Immature natural killer cell (primary cell): Measurements from ENCODE around the gene UNC13C. TPM values are rescaled to one million over a fixed set of nuclear protein-coding genes. Genes with fewer than 3 reads are reported as not detected.
A peak's percentile ranks its signal among the peaks of the same experiment; 100 is the strongest.

Experiments used
- DNase-seq, 3 donors: peaks; one replicate each; pipeline ENCODE4 v3.0.0; 2022; ENCODE audit warnings: mixed read lengths in 1 of 3
- H3K27ac Mint-ChIP-seq, 6 donors: one replicate each; pipeline ENCODE4 v1.8.0; 2020; ENCODE audit warnings: mixed read lengths in 6 of 6, mild to moderate bottlenecking in 5 of 6, inconsistent platforms in 4 of 6, moderate library complexity in 3 of 6
- H3K27me3 Mint-ChIP-seq, 3 donors: one replicate each; pipeline ENCODE4 v1.8.0; 2020 to 2021; ENCODE audit warnings: low read depth in 3 of 3, mild to moderate bottlenecking in 3 of 3, mixed read lengths in 3 of 3, moderate library complexity in 3 of 3, inconsistent platforms in 1 of 3
- H3K36me3 Mint-ChIP-seq, 3 donors: one replicate each; pipeline ENCODE4 v1.8.0; 2020; ENCODE audit warnings: mixed read lengths in 3 of 3, inconsistent platforms in 2 of 3, mild to moderate bottlenecking in 2 of 3
- H3K4me1 Mint-ChIP-seq, 2 donors: one replicate each; pipeline ENCODE4 v1.8.0; 2020; ENCODE audit warnings: inconsistent platforms in 2 of 2, mild to moderate bottlenecking in 2 of 2, mixed read lengths in 2 of 2, moderate library complexity in 1 of 2
- H3K4me3 Mint-ChIP-seq, 5 donors: one replicate each; pipeline ENCODE4 v1.8.0; 2020; ENCODE audit warnings: mild to moderate bottlenecking in 5 of 5, mixed read lengths in 5 of 5, inconsistent platforms in 3 of 5, moderate library complexity in 3 of 5
- H3K9me3 Mint-ChIP-seq, 6 donors: one replicate each; pipeline ENCODE4 v1.8.0; 2020; ENCODE audit warnings: mild to moderate bottlenecking in 6 of 6, mixed read lengths in 6 of 6, inconsistent platforms in 4 of 6, moderate library complexity in 3 of 6
- polyA plus RNA-seq, 3 donors: library from polyadenylated mRNA; unstranded; fragments of 300-500 nt; fragmentation: Illumina TruSeq; gene quantifications; one replicate each; pipeline ENCODE4 v1.2.3, GENCODE V29; 2021

UNC13C gene
- polyA plus RNA-seq, 3 donors from 2014 or later, result not detected

DNA sequence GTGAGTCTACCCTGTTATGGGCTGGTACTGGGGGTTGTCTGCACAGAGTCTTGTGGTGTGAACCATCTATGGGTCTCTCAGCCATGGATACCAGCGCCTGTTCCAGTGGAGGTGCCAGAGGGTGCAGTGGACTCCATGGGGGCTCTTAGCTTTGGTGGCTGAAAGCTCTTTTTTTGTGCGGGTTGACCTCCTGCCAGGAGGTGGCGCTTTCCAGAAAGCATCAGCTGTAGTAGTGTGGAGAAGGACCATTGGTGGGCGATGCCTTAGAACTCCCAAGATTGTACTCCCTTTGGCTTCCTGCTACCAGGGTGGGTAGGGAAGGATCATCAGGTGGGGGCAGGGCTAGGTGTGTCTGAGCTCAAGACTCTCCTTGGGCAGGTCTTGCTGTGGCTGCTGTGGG, 615.9 kb downstream of the UNC13C start:
- Mint-ChIP-seq H3K4me1 (no peaks in the 10 kb centered on the region), H3K4me3 (no peak overlapping the region), H3K9me3 (peaks cover 0 to 10% (median 5%) of the 10 kb centered on the region in 6 donors), H3K36me3 (no peaks in the 10 kb centered on the region), H3K27me3 (peaks cover 1 to 6% (median 2%) of the 10 kb centered on the region in 3 donors), H3K27ac (no peak overlapping the region)
- DNase-seq, result no peak

DNA sequence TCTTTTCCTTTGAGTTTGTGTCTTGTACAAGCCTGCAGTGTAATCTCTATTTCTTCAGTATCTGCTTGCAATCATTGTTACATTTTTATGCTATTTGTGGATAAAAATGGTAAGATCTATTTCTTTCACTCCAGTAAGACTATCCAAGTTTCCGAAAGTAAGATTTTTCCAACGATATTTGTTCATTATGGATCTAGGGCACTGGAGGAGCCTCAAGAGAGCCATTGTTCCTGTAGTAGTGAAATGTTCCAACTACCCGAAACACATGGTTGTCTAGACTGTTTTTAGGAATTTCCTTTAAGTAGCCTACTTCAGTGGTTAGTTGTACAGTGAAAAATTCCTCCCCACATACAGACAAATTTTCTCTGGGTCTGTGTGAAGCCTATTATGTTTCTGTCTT, 621.1 kb downstream of the UNC13C start:
- Mint-ChIP-seq H3K4me1 (no peaks in the 10 kb centered on the region), H3K9me3 (peaks cover 0 to 6% (median 3%) of the 10 kb centered on the region in 6 donors), H3K27ac (no peak overlapping the region), H3K27me3 (peaks cover 0 to 6% (median 0%) of the 10 kb centered on the region in 3 donors), H3K36me3 (no peaks in the 10 kb centered on the region), H3K4me3 (no peak overlapping the region)
- DNase-seq, result no peak

DNA sequence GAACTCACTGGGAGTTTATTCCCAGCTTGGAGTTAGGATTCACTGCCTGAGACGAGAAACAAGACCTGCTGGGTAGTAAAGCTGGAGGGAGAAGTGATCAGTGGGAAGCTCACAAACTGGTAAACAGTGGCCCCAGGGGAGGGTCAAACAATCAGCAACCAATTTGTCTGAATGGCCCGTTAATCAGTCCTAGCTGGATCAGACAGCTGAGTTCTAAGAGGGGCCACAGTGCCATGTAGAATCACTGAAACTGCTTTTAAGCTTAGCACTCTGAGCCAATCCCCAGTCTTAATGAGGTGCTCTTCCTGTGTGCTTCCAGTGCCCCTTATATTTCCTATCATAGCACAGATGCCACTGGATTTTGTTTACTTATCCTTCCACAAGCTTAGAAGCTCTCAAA, 626.8 kb downstream of the UNC13C start:
- no peaks in the 10 kb centered on the region for H3K4me1 Mint-ChIP-seq
- no peak for DNase-seq
- H3K27ac Mint-ChIP-seq, result no peak overlapping the region
- H3K9me3 Mint-ChIP-seq, result no peaks in the 10 kb centered on the region
- H3K36me3 Mint-ChIP-seq, result no peaks in the 10 kb centered on the region
- H3K27me3 Mint-ChIP-seq, result no peaks in the 10 kb centered on the region
- no peak overlapping the region for H3K4me3 Mint-ChIP-seq

DNA sequence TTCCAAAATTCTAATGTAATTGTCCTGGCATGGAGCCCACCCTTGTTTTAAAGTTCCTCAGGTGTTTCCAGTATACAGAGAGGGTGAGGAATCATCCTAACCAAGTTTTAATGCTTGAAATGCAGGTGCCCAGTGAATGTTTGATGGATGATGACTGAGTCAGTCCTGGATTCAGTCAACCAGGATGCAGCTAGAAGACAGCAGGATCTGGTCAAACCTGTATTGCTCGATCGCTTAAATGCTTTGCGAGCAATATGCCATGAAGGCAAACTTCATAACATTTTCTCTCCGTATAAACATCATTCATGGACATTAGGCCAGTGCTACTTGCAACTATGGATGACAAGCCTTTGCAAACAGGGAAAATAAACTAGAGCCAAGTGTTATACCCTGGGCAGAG, 627.3 kb downstream of the UNC13C start:
- Mint-ChIP-seq H3K27ac (no peak overlapping the region), H3K27me3 (no peaks in the 10 kb centered on the region), H3K4me3 (no peak overlapping the region)

DNA sequence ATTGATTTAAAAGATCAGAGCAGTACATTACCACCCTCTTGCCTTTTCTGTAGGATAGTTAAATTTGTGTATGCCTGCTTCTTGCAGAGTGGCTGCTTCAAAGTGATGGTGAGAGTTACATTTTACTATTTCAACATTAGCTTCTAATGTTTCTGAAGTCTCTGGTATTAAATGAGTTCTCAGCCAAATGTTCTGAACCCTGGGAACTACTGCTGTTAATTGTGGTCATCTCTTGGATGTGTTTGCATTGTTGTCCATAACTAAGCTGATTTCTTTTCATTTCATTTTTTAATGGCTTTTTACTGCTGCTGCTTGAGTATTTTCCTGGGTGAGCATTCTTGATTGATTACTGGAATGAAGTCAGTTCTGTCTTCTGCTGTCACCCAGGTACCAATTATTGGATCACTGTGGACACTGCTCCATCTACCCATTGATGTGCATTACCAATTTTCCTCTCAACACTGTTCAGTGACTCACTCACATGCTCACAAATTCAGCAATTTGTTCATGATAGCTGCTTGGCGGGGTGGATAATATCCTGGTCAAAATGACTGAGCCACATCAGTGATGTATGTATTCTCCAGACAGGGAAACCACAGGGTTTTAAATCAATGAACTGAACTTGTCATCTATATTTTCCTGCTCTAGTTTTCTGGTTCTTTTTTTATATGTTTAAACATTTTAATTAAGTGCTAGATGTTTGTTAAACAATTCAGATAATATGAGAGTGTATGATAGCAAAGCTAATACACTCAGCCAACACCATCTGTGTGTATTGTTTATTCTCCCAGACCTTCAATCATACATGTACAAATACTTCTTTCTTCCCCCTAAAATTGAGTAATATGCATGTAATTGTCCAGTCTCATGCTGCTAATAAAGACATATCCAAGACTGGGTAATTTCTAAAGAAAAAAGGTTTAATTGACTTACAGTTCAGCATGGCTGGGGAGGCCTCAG, 630.9 kb downstream of the UNC13C start:
- Mint-ChIP-seq H3K4me3 (no peak overlapping the region), H3K36me3 (no peaks in the 10 kb centered on the region), H3K27me3 (no peaks in the 10 kb centered on the region), H3K27ac (no peak overlapping the region), H3K4me1 (no peaks in the 10 kb centered on the region), H3K9me3 (peaks cover 0 to 2% (median 0%) of the 10 kb centered on the region in 6 donors)
- no peak for DNase-seq

More for the DNA sequence above, 627.3 kb downstream of the UNC13C start:
- Mint-ChIP-seq H3K9me3 (no peaks in the 10 kb centered on the region), H3K4me1 (no peaks in the 10 kb centered on the region), H3K36me3 (no peaks in the 10 kb centered on the region)
- DNase-seq, result no peak

DNA sequence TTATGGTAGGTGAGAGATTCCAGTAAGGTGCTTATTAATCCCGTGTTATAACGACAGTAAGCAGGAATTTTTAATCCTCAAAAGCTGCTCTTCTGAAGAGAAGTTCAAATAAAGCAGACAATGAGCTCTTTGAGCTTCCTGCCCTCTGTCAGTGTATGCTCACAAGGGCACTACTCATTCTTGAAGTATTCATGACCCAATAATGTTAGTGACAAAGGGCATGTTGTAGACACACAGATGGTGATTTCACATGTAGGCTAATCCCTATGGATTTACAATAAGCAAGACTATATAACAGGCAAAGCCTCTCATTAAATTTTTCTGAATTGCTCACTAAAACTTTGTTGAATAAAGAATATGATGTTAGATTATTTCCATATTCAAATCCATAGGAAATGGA, 639.9 kb downstream of the UNC13C start:
- DNase-seq, result no peak
- H3K27ac Mint-ChIP-seq, result no peak overlapping the region
- no peaks in the 10 kb centered on the region for H3K4me1 Mint-ChIP-seq
- H3K27me3 Mint-ChIP-seq, result peaks cover 0 to 3% (median 0%) of the 10 kb centered on the region in 3 donors
- peaks cover 0 to 2% (median 0%) of the 10 kb centered on the region in 6 donors for H3K9me3 Mint-ChIP-seq
- H3K4me3 Mint-ChIP-seq, result no peak overlapping the region
- H3K36me3 Mint-ChIP-seq, result no peaks in the 10 kb centered on the region

DNA sequence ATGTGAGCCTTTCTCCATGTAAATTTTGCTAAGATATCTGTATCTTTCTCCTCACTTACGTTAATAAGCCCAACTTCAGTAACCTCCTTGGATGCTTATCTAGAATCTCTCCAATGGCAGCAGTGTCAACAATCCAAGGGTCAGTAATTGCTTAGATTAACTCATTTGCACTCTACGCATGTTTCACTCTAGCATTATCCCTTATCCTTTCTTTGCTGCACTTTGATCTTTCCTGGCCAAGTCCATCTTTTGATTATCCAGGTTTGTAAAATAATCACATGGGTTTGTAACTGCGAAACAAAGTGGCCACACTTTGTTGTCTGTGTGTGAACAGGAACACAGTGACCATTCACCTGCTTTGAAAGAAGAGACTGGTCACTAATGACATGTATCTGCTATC, 640.9 kb downstream of the UNC13C start:
- Mint-ChIP-seq H3K4me1 (no peaks in the 10 kb centered on the region), H3K9me3 (peaks cover 0 to 2% (median 0%) of the 10 kb centered on the region in 6 donors)

DNA sequence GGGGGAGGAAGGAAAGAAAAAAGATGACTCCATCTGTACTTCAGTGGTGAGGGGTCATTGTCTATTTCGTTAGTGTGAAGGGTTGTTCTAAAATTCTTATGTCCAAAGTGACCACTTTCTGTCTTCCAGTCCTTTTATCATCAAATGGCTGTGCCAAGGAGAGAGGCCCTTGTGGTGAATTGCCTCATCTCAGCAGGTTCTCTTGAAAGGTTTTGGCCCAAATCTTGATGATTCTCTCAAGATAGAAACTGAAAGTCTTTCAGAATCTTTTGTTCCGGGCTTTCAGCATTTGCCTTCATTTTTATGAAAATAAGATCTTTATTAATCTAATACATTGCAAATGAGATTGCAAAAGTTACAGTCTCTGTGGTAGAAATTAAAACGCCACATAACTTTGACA, 642.7 kb downstream of the UNC13C start:
- H3K27ac Mint-ChIP-seq, result no peak overlapping the region
- no peaks in the 10 kb centered on the region for H3K27me3 Mint-ChIP-seq
- H3K36me3 Mint-ChIP-seq, result no peaks in the 10 kb centered on the region
- H3K4me3 Mint-ChIP-seq, result no peak overlapping the region
- no peaks in the 10 kb centered on the region for H3K4me1 Mint-ChIP-seq
- H3K9me3 Mint-ChIP-seq, result peaks cover 0 to 6% (median 0%) of the 10 kb centered on the region in 6 donors
- no peak for DNase-seq

More for the DNA sequence above, 640.9 kb downstream of the UNC13C start:
- H3K27ac Mint-ChIP-seq, result no peak overlapping the region
- H3K4me3 Mint-ChIP-seq, result no peak overlapping the region
- no peak for DNase-seq
- no peaks in the 10 kb centered on the region for H3K36me3 Mint-ChIP-seq
- H3K27me3 Mint-ChIP-seq, result peaks cover 0 to 3% (median 0%) of the 10 kb centered on the region in 3 donors

DNA sequence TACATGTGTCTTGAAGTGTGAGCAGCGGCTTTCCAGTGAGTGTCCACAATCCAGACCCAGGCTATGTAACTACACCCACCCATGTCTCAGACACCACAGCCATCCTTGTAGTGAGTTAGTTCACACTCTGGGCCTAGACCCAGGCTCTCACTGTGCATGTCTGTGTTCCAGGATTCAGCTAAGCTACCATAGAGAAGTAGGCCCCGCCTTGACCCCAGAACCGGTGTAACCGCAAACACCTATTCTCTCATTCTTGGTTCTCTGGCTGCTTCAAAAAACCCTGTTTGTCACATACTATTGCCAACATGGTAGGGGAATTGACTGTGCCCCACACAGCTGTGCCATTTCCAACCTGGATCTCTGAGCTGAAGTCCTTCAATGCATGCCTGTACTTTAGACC, 657.9 kb downstream of the UNC13C start:
- H3K9me3 Mint-ChIP-seq, result peaks cover 2 to 14% (median 10%) of the 10 kb centered on the region in 6 donors
- H3K4me1 Mint-ChIP-seq, result no peaks in the 10 kb centered on the region
- no peak for DNase-seq
- no peak overlapping the region for H3K4me3 Mint-ChIP-seq
- peaks cover 0 to 3% (median 2%) of the 10 kb centered on the region in 3 donors for H3K27me3 Mint-ChIP-seq
- H3K27ac Mint-ChIP-seq, result no peak overlapping the region
- no peaks in the 10 kb centered on the region for H3K36me3 Mint-ChIP-seq

DNA sequence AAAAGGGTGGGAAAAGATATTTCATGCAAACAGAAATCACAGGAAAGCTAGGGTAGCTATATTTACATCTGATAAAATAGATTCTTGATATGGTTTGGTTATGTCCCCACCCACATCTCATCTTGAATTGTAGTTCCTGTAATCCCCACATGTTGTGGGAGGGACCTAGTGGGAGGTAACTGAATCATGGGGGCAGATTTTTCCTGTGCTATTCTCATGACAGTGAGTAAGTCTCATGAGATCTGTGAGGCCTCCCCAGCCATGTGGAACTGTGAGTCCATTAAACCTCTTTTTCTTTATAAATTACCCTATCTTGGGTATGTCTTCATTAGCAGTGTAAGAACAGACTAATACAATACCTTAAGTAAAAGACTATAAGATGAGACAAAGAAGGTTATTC, 660.4 kb downstream of the UNC13C start:
- Mint-ChIP-seq H3K4me3 (no peak overlapping the region), H3K27ac (no peak overlapping the region), H3K36me3 (peaks cover 0 to 3% (median 0%) of the 10 kb centered on the region in 3 donors), H3K9me3 (peaks cover 2 to 19% (median 10%) of the 10 kb centered on the region in 6 donors), H3K27me3 (peaks cover 0 to 3% (median 2%) of the 10 kb centered on the region in 3 donors), H3K4me1 (no peaks in the 10 kb centered on the region)
- no peak for DNase-seq

DNA sequence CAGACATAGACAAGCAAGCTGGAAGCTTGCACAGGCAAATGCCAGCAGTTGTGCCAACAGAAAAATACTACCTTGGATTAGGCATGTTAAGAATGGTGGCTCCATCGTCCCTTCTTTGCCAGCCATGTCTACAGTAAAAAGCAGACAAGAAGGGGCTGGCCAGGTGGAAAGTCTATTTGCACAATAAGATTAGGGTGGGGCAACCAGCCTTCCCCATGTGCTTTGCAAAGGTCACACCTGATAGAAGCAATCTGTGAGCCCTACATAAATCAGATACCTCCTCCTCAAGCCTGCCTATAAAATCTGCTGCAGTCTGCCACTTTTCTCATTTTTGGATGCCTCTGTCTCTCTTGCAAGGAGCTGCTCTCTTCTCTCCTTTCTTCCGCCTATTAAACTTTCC, 662.6 kb downstream of the UNC13C start:
- Mint-ChIP-seq H3K9me3 (peaks cover 2 to 19% (median 10%) of the 10 kb centered on the region in 6 donors), H3K36me3 (peaks cover 0 to 3% (median 0%) of the 10 kb centered on the region in 3 donors), H3K27me3 (peaks cover 0 to 3% (median 0%) of the 10 kb centered on the region in 3 donors), H3K27ac (peak overlapping the region in 1 of 6 donors; percentile 71), H3K4me3 (no peak overlapping the region), H3K4me1 (no peaks in the 10 kb centered on the region)
- no peak for DNase-seq

DNA sequence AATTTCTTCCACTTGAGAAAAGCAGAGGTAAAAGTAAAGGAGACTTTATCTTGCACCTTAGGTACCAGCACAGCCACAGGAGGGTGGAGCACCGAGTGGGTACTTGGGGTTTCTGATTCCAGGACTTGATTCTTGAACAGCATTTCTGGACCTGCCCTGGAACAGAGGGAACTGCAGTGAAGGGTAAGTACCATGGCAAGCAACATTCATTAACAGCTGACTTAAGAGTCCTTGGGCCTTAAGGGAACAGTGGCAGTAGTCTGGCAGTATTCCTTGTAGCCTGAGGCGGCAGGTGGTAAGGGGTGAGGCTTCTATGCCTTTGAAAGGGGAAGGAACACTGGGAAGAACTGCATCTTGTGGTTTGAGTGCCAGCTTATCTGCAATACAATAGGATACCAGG, 666.6 kb downstream of the UNC13C start:
- Mint-ChIP-seq H3K36me3 (peaks cover 0 to 7% (median 3%) of the 10 kb centered on the region in 3 donors), H3K9me3 (peaks cover 4 to 23% (median 9%) of the 10 kb centered on the region in 6 donors), H3K27ac (no peak overlapping the region), H3K4me1 (no peaks in the 10 kb centered on the region), H3K27me3 (peaks cover 0 to 2% (median 0%) of the 10 kb centered on the region in 3 donors), H3K4me3 (no peak overlapping the region)
- no peak for DNase-seq

DNA sequence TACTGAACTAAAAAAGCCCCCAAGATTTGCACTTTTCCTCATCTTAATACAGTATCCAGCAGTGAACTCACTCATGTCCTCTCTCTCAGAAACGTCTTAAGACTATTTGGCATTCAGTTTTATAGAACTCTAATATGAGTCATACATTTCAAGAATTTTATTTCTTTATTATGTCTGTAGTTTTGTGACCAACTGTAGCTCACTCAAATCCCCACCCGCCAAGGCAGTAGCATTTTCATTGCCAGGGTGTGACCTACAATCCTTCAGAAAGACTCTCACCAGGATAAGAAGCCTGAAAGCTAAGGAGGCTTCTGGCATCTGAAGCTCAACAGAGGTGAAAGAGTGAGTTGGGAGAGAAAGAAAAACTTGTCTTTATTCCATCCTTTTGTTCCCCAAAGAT, 681.4 kb downstream of the UNC13C start:
- DNase-seq, result no peak
- H3K4me3 Mint-ChIP-seq, result no peak overlapping the region
- H3K4me1 Mint-ChIP-seq, result no peaks in the 10 kb centered on the region
- H3K27ac Mint-ChIP-seq, result no peak overlapping the region
- H3K27me3 Mint-ChIP-seq, result peaks cover 0 to 2% (median 2%) of the 10 kb centered on the region in 3 donors
- H3K9me3 Mint-ChIP-seq, result peaks cover 0 to 3% (median 0%) of the 10 kb centered on the region in 6 donors
- H3K36me3 Mint-ChIP-seq, result no peaks in the 10 kb centered on the region

DNA sequence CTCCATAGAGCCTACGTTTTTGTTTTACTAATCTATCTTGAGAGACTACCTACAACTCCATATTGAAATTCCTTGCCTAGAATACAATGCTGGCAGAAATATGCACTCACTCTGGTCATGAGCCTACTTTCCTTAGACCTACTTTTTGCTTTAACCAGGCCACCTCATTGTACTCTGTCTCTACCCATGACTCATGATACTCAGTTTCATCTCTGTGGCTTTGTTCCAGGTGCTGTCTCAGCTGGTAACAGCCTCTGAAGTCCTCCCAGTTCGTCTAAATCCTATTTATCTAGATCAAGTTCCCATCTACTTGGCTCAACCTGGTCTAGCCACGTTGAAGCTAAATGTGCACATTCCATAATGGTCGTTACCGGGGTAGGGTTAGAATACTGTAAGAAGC, 682.1 kb downstream of the UNC13C start:
- Mint-ChIP-seq H3K36me3 (no peaks in the 10 kb centered on the region), H3K9me3 (peaks cover 0 to 3% (median 0%) of the 10 kb centered on the region in 6 donors), H3K4me1 (no peaks in the 10 kb centered on the region), H3K4me3 (no peak overlapping the region), H3K27me3 (peaks cover 0 to 2% (median 0%) of the 10 kb centered on the region in 3 donors), H3K27ac (no peak overlapping the region)
- no peak for DNase-seq
